ENCODE data around the gene TXN. TPM values are rescaled to one million over a fixed set of nuclear protein-coding genes. Genes with fewer than 3 reads are reported as not detected.

The TXN gene
- 170 TPM for total RNA-seq

DNA sequence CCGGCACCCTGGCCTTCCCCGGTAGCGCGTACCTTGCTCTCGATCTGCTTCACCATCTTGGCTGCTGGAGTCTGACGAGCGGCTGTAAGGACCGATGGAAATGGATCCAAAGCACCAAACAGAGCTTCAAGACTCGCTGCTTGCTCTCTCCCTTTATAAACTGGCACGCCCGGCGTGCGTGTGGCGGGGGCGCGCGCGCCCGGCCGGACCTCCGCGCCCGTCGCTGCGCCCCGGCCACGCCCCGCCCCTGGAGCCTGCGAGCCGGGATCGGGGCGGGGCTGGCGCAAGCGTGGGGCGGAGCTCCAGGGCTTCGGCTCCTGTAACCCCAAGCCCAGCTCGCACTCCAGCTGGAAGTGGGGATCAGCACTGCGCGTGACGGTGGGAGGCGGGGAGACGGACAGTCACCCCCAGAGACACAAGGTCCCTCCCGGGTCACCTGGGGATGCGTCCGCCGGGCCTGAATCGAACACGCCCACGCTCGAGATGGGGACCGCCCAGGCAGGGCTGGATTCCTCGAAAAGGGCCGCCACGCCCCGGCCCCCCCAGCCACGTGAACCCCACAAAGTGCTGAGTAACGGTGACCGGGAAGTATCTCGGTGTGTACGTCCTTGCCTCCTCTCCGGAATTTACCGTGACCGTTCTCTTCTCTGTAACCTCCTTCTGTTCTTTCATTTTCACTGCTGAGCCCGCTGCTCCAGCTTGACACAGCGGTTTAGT is at the start of gene TXN:
Gene TXN (minus strand): TSS at position 128 of the 717 bp plus-strand sequence. CDS start 72 bp downstream, at position 56.
- peak; percentile 92 for DNase-seq (ENCODE audit: low spot score)

DNA sequence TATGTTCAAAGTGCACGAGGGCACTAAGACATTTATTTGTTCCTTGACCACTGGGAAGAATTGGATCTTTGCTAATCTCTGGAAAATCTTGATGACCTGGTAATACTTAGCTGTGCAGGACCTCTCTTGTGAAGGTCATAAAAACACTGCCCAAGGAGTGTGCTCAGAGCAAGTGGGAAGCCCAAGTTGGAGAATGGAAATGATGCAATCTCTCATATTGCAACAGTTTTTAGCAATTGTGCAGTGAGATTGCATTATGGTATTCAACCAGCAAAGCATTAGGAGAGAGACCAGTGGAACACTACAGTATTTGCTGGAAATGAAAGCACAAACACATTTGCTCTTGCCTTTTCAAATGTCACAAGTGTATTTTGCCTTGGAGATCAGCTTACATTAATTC is 46.8 kb upstream of the TXN start:
- DNase-seq (ENCODE audit: low spot score), result no peak

DNA sequence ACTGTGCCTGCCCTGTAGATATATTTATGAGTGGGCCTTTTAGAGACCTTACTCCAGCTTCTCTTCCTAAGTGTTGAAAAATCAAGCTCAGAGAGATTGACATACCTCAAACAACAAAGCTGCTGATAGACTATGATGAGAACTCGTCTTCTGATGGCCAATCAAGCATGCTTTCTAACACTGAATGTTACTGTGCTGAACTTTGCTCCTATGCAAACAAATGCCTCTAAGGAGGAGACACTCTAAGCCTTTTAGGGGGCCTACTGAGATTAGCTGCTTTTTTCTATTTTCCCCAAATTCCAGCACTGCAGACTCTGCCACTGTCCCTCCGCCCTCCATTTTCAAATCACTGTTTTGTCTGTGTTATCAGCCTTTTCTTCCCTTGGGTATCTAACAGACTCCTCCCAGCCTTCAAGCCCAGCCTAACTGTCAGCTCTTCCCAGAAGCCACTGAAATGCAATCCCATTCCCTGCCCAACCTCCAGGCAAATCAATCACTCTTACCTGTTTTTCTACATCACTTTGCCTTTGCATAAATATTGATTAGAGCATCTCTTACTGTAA is 41.8 kb upstream of the TXN start:
- no peak for DNase-seq (ENCODE audit: low spot score)

DNA sequence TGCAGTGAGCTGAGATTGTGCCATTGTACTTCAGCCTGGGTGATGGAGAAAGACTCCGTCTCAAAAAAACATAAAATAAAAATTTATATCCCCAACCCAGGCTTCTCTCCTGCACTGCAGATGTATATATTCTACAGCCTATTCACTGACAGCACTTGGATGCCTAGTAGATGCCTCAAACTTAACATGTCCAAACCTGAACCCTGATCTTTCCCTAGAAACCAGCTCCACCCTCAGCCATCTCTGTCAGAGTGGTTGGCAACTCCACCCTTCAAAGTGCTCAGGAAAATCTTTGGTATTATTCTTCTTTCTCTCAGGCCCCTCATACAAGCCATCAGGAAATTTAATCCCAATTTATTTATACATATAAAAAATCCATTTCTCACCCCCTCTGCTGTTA is 36.9 kb upstream of the TXN start:
- DNase-seq (ENCODE audit: low spot score), result no peak

DNA sequence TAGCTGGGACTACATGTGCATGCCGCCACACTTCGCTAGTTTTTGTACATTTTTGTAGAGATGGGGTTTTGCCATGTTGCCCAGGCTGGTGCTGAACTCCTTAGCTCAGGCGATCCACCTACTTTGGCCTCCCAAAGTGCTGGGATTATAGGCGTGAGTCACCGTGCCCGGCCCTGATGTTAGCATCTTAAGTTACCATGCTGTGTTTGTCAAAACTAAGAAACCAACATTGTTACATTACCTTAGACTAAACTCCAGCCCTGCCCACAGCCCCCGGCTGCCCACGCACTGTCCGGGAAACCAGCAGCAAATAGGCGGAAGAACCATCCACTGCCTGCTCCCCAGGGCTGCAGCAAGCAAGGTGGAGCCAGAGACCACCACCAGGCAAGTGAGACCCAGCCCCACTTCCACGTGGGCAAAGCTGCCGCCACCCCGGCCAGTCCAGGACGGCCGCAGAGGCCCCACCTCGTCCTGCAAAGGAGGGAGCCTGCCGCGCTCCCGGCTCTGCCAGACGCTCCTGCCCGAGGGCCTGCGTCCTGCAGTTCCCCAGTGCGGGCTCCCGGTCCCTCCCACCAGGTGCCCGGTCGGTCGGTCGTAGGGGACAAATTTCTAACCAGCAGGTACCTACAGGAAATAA is 35.7 kb upstream of the TXN start:
- no peak for DNase-seq (ENCODE audit: low spot score)

DNA sequence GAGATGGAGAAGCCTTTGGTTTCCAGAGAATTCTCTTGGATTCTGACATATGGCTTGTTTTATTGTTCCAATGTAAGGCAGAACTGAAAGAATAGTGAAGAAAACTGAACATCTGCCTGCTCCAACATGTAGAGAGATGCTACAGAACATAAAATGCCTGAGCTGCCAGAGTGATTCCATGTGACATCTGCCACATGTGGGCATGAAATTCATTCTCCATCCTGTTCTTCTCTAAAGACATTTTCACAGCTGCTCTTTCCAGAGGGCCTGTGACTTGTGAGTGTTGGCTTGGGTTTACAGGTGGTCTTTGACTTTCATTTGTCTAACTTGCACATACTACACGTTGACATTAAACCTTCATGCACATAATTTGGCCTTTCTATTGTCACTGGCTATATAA is 33.7 kb upstream of the TXN start:
- DNase-seq (ENCODE audit: low spot score), result no peak

DNA sequence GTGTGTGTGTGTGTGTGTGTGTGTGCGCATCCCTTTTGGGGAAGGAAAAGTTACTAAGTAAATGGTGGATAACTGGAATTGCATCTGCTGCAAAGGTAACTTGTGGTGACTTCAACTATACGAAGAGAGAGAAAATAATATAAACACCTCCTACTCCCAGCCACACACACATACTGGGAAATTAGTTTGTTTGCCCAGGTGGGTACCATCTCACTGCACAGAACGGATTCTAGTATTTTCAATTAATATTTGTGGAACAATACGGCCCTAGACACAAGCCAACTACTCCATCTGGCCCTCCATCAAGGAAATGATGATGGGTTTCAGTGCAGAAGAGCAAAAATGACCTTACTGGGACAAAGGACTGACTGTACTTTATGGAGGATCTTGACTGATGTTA is 32.2 kb upstream of the TXN start:
- DNase-seq (ENCODE audit: low spot score), result no peak

DNA sequence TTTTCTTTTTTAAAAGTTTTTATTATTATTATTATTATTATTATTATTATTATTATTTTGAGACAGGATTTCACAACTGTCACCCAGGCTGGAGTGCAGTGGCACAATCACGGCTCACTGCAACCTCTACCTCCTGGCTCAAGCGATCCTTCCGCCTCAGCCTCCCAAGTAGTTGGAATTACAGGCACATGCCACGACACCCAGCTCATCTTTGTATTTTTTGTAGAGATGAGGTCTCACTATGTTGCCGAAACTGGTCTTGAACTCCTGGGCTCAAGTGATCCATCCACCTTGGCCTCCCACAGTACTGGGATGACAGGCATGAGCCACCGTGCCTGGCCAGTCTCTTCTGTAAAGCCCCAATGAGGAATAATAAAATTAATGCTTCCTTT is 31.0 kb upstream of the TXN start:
- DNase-seq (ENCODE audit: low spot score), result no peak

DNA sequence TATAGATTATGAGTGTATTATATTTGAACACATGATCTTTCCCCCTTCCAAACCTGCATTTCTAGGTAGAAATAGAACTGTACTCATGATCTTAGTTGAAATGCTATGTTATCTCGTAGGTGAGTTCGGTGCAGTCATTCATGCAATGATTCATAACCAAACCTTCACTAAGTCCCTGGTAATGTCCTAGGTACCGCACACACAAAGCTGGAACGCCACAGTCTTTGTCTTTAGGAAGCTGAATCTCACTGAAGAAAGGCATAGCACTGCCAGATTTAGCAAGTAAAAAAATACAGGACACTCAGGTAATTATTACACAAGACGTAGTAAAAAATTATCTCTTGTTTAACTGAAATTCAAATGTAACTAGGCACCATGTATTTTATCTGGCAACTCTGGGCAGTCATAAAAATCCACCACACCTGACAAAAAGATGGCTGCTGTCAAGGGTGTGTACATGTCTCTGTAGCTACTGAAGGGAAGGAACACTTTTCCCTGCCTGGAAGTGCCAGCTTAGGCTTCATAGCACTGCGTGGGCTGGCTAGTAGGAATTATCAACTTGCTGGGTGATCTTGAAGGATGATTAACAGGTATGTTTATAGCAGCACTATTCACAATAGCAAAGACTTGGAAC is 28.0 kb upstream of the TXN start:
- DNase-seq (ENCODE audit: low spot score), result no peak

DNA sequence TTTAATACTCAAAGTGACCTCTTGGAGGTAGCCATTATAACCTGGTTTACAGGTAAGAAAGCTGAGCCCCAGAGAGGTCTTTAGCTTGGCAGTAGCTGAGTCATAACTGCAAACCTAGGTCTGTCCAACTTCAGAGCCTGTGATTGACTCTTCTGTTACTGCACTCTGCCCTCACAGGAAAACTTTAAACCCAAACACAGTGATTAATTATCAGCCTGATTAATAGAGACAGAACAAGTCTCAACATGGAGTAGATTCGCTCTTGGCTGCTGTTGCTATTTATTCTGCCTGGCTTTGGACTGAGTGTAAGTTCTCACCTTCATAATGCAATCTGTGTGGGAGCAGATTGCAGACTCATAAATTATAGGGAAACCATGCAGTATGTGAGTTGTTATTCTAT is 27.4 kb upstream of the TXN start:
- no peak for DNase-seq (ENCODE audit: low spot score)

DNA sequence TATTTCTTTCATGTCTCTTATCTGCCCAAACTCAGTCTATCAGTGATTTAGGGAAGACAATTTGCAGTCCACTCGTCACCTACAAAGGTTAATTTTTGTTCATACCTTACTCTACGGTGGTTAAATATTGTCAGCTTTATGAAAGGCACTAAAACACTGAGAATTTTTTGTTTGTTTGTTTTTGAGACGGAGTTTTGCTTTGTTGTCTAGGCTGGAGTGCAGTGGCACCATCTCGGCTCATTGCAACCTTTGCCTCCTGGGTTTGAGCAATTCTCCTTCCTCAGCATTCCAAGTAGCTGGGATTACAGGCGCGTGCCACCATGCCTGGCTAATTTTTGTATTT is 26.4 kb upstream of the TXN start:
- no peak for DNase-seq (ENCODE audit: low spot score)

DNA sequence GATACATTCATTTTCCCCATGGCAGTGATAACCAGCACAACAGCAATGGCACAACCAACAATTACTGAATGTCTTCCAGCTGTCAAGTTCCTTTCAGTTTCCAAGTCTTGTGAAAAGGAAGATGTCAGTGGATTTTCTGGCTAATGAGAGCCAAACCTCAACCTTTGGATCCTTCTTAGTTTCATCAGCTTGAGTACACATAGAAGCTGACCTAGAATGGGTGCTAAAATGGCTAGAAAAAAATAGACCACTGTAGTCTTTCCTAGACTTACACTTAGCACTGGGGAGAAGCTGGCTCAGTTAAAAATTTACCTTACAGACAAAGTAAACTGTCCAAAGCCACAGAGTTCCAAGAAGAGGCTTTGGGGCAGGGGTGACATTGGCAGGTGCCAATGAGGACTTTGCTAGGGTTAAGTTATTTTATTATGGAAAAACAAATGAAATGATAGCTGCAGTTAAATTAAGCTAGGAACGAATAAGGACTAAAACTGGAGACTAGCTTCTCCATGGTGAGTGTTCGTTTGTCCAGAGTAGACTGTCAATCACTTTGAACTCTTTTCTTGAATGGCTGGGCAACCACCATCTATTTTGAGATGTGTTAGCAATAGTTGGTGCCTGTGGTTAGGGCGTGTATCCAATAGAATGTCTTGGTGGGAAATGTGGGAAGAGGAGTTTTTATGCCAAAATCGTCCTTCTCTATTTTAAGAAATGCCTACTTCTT is 25.9 kb upstream of the TXN start:
- DNase-seq (ENCODE audit: low spot score), result no peak

DNA sequence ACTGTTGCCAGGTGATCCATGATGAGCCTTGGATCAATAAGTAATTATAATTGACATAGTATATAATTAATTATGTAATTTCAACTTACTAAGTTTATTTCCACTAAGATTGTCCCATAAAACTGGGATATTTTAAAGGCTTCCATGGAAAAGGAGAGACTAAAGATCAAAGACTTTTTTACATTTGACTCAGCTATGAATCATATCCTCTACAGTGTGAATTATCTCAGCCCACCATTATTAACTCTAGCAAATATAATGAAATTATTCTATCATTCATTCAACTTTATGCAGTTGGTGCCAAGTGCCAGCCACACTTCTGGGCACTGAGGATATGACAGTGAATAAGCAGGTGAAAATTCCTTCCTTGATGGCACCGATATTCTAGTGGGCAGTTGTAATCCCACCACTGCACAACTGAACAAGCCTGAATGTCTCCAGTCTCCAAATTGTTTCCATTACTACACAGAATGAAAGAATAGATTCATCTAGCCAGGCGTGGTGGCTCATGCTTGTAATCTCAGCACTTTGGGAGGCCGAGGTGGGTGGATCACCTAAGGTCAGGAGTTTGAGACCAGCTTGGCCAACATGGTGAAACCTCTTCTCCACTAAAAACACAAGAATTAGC is 21.9 kb upstream of the TXN start:
- DNase-seq (ENCODE audit: low spot score), result no peak

DNA sequence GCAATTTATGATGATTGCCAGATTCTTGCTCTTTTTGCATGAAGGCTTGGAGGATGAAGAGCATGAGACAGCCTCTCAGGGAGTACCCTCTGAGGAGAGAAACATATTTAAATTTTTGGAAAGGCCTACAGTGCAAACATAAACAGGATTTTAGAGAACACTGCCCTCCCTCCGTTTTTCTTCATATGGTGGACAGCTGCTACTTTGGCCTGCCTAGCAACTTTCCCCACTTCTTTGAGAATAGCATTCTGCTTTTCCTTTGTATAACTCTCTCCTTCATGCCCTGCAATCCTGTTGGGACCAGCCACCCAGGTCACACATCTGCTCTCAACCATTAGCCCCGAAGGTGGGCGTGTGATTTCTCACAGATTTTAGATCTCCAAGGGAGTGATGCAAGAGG is 20.5 kb upstream of the TXN start:
- DNase-seq (ENCODE audit: low spot score), result no peak

DNA sequence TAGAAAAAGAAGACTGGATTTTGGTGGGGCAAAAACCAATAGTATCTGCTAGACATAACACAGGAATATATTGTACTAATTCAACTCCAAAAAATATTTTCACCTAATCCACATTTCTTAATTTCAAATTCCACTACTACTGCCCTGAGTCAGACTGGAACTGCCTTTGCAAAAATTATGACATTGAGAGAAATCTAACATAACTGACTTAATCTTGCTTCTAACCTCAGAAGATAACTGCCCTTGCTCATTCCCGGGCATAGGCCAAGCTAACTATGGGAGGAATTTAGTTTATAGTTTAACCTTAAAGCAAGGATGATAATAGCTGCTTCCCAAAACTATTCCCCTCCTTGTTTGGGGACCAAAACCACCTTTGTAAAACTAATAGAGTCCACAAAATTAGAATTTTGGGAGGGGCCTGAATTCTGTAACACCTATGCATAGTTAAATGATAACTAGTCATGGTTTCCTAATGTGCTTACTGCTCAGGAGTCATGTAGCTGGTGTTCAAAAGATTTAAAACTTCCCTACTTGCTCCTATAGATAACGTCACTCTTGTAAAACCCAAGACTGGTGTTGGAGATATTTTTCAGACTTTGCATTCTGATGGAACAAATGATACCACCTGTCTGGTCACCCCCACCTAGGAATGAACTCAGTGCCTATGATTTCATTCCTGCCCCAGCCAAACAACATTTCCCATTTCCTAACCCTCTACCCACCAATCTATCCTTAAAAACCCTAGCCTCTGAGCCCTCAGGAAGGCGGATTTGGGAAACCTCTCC is 14.1 kb upstream of the TXN start:
- no peak for DNase-seq (ENCODE audit: low spot score)

DNA sequence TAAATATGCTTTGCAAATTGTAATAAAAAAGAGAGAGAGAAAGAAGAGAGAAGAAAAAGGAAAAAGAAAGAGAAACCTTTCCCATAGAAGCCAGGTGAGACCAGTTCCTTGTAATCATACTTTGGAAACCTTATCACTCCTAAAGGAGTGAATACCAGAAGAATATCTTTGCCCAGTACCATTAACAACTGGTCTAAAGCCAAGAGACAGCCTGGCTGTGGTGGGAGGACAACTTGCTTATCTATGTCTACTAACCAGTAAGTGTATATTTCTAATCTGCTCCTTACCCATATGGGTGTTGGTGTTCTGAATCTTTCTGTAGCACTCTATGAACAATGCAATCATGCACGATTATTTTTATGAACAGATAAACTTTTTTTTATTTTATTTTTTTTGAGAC is 10.5 kb upstream of the TXN start:
- no peak for DNase-seq (ENCODE audit: low spot score)

DNA sequence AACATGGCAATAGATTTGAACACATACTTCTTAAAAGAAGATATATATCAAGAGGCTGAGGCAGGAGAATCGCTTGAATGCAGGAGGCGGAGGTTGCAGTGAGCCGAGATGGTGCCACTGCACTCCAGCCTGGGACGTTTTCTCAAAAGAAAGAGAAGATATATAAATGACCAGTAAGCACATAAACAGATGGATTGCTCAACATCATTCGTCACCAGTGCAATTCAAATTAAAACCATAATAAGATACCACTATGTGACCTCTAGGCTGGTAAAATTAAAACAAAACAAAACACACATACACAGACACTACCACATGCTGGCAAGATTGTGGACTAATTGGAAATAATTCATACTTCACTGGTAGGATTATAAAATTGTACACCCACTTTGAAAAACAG is 5.3 kb upstream of the TXN start:
- no peak for DNase-seq (ENCODE audit: low spot score)

DNA sequence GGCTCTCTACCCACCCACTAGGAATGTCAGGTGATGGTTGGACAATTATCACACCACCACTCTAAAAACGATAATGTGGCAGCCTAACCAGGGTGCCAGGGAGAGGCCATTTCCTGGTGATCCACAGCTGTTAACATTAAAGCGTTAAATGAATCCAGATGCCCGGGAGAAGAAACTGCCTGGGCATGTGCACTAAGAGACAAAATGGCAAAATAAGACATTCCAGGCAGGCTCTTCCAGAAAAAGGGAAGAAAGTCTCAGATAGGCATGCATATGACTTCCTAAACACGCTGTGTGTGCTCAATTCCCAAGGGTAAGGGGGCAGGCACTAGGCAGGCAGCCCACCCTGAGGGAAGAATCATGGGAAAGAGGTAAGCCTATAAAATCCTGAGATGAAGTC is 4.6 kb upstream of the TXN start:
- DNase-seq (ENCODE audit: low spot score), result no peak

DNA sequence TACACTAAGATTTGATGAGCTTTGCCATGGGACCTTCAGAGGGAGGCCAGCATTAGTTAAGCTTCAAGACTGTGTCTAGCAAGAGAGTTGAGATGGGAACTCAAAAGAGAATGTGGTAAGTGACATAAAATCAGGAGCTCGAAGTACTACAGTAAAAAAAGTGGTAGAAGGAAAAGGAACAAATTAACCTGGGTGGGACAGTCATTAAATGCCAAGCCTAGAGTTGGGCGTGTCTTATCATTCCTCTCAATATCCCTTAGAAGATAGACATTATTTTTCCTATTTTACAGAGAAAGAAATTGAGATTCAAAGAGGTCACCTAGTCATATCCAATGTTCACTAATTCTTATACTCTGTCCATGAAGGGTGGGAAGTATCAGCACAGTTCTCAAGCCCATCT is 3.3 kb upstream of the TXN start:
- no peak for DNase-seq (ENCODE audit: low spot score)

DNA sequence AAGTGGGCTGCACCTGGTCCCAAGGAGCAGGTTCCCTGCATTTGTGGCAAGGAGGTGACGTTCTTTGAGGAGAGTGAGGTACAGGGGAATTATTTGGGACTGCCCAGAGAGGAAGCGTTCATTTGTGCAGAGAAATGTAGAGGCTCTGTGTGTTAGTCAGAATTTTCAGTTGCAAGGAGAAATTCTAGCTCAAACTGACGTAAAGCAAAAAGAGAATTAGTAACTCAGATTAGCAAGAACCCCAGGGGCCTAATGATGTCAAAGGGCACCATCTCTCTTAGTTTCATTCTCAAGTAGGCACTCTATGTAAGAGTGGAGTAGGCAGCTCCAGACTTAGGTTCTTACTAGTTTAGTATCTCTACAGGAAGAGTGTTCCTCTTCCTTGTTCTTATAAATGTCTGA is 2.4 kb upstream of the TXN start:
- DNase-seq (ENCODE audit: low spot score), result no peak

DNA sequence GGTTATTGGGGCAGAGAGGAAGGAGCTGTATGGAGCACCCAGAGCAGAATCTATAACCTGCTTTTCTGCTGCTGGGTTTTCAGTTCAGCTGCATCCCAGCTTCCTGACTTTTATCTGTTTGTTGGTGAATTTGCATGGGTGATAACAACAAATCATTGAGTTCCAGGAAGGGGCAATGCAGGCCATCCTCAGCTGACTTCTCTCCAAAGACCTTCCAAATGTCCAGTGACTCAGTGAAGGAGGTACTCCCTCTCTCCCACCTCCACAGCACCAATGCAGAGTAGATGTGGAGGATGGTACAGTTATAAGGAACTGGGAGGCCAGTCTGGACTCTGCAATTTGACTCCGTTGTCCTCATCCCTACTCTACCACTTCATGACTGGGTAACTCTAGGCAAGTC is 1.6 kb upstream of the TXN start:
- DNase-seq (ENCODE audit: low spot score), result no peak

Measured in ureter (tissue), 1 donor.